Panc1 (cell line): ENCODE measurements around the gene AKAP7. TPM values are rescaled to one million over a fixed set of nuclear protein-coding genes. Genes with fewer than 3 reads are reported as not detected.

Experiments
- ATAC-seq: fragments of 200-7000 bp; cut with Tn5 transposase; 2 replicates; pipeline ENCODE4 v1.9.1; 2020; ENCODE audit warnings: mild to moderate bottlenecking, moderate library complexity
- BruUV-seq: library from RNA; stranded (reverse); fragments of 400-500 nt; replicated peaks from 2 replicates; lab custom pipeline; 2021; lab: Mats Ljungman, UMichigan
- CTCF ChIA-PET: fragments of 300-600 bp; sonication (Branson Sonifier 250); formaldehyde crosslinking; loops from one replicate; lab custom pipeline; 2022; ENCODE audit warnings: antibody characterized with exemption; lab: Charles Lee
- POLR2A ChIA-PET: fragments of 300-600 bp; sonication (Branson Sonifier 250); formaldehyde crosslinking; loops from one replicate; lab custom pipeline; 2022; ENCODE audit warnings: antibody characterized with exemption; lab: Charles Lee
- DNase-seq: peaks from one replicate; pipeline ENCODE4 v3.0.0-alpha.2; 2010; ENCODE audit warnings: low read depth, low spot score
- H3K27ac ChIP-seq: 2 replicates; pipeline ENCODE4 v1.5.1; 2011; ENCODE audit warnings: mild to moderate bottlenecking, low read length, inconsistent platforms
- H3K27me3 ChIP-seq: fragments of 200-500 bp; sonication (Bioruptor generic); 2 replicates; pipeline ENCODE4 v1.6.0; 2014; ENCODE audit warnings: low read length, inconsistent platforms; ENCODE audit not compliant: control insufficient read depth, insufficient read depth
- H3K36me3 ChIP-seq: fragments of 200-500 bp; sonication (Bioruptor generic); 2 replicates; pipeline ENCODE4 v1.5.1; 2014; ENCODE audit warnings: inconsistent platforms, mild to moderate bottlenecking, low read length, moderate library complexity; ENCODE audit not compliant: control insufficient read depth, insufficient read depth
- H3K4me1 ChIP-seq: 2 replicates; pipeline ENCODE4 v1.5.1; 2011; ENCODE audit warnings: inconsistent platforms, mild to moderate bottlenecking, low read length, moderate library complexity; ENCODE audit not compliant: control insufficient read depth, insufficient read depth
- H3K4me3 ChIP-seq, 2 experiments: 2 replicates each; pipeline ENCODE4 v1.5.1; 2011 to 2012; ENCODE audit warnings: low read depth in 2 of 2, low read length in 2 of 2, mild to moderate bottlenecking in 2 of 2, inconsistent platforms in 1 of 2, moderate library complexity in 1 of 2
- H3K9me3 ChIP-seq: fragments of 200-500 bp; sonication (Bioruptor generic); 2 replicates; pipeline ENCODE4 v1.5.1; 2014; ENCODE audit warnings: low read depth, mild to moderate bottlenecking, inconsistent platforms, low read length, moderate library complexity; ENCODE audit not compliant: control insufficient read depth, insufficient read depth
- CTCF ChIP-seq: fragments of 450-650 bp; IDR thresholded peaks from 2 replicates; pipeline ENCODE4 v1.5.1; 2017; ENCODE audit warnings: mild to moderate bottlenecking
- POLR2AphosphoS5 ChIP-seq: IDR thresholded peaks from 2 replicates; pipeline ENCODE4 v1.6.1; 2012; ENCODE audit warnings: mild to moderate bottlenecking, low read depth, low read length, moderate library complexity
- REST ChIP-seq, 2 experiments: IDR thresholded peaks; 2 replicates each; pipeline ENCODE4 v1.6.1; 2011 to 2012; ENCODE audit warnings: low read depth in 2 of 2, control low read depth in 1 of 2, low read length in 1 of 2, mild to moderate bottlenecking in 1 of 2, moderate library complexity in 1 of 2; ENCODE audit not compliant: insufficient read depth in 1 of 2
- SIN3A ChIP-seq: IDR thresholded peaks from 2 replicates; pipeline ENCODE4 v1.6.1; 2012; ENCODE audit warnings: low read depth, mild to moderate bottlenecking, low read length, moderate library complexity, borderline replicate concordance; ENCODE audit not compliant: insufficient read depth
- TCF7L2 ChIP-seq: IDR thresholded peaks from 2 replicates; pipeline ENCODE4 v1.6.1; 2011; ENCODE audit warnings: mild to moderate bottlenecking, low read depth, low read length, inconsistent platforms
- in situ Hi-C: cut with HindIII; loops from 2 replicates; pipeline ENCODE4 v1.10.0; 2016; ENCODE audit warnings: low sequenced_read_pairs, low pct_unique_long_range_greater_than_20kb
- intact Hi-C: fragments of 100-400 bp; cut with micrococcal nuclease; formaldehyde crosslinking; loops from one replicate; pipeline ENCODE4 v1.10.0; 2022; ENCODE audit not compliant: unreplicated experiment
- total RNA-seq: library from RNA; stranded (reverse); gene quantifications from one replicate; pipeline ENCODE4 v1.2.1, GENCODE V29; 2021; ENCODE audit not compliant: unreplicated experiment

Gene AKAP7
- total RNA-seq, 1 experiment from 2014 or later, result 3.2 TPM

- Histone ChIP-seq H3K4me1 (no peaks in the 10 kb centered on the region), H3K27me3 (peaks cover 2% of the 10 kb centered on the region), H3K4me3 (no peak overlapping the region), H3K36me3 (no peaks in the 10 kb centered on the region), H3K27ac (no peak overlapping the region), H3K9me3 (no peaks in the 10 kb centered on the region)
- ChIA-PET CTCF (no interaction called here), POLR2A (no interaction called here)
- TF ChIP-seq CTCF (no peak), TCF7L2 (no peak), REST (IDR thresholded peaks at IDR 0.05; ENCODE audit: insufficient read depth in 1 of 2, low read depth in 2 of 2, low read length in 1 of 2) (no peak), POLR2AphosphoS5 (no peak), SIN3A (no peak)
- BruUV-seq, result no TSS peak
- intact Hi-C loops, result no loop called here
- DNase-seq (no peak), ATAC-seq (no peak)
- in situ Hi-C loops, result no loop called here
Observed at GRCh38 chr6:131331151-131331550, 195.9 kb downstream of the AKAP7 start.

GRCh38 chr6:131331873-131332781 lies 196.9 kb downstream of the AKAP7 start:
- Histone ChIP-seq H3K36me3 (no peaks in the 10 kb centered on the region), H3K27me3 (peaks cover 2% of the 10 kb centered on the region), H3K9me3 (no peaks in the 10 kb centered on the region), H3K4me3 (no peak overlapping the region), H3K27ac (no peak overlapping the region), H3K4me1 (no peaks in the 10 kb centered on the region)
- in situ Hi-C loops (no loop called here), intact Hi-C loops (no loop called here)
- no TSS peak for BruUV-seq
- DNase-seq (no peak), ATAC-seq (no peak)
- TF ChIP-seq REST (IDR thresholded peaks at IDR 0.05; ENCODE audit: insufficient read depth in 1 of 2, low read depth in 2 of 2, low read length in 1 of 2), result no peak
- no peak for TF ChIP-seq POLR2AphosphoS5
- no peak for TF ChIP-seq SIN3A
- no peak for TF ChIP-seq TCF7L2
- no peak for TF ChIP-seq CTCF
- POLR2A ChIA-PET, result no interaction called here
- CTCF ChIA-PET, result no interaction called here
